RWPE1 (cell line): ENCODE measurements around the gene CTBP1.

ENCODE experiments used
- CTCF ChIA-PET: fragments of 350-600 bp; sonication (Branson Sonifier 250); formaldehyde crosslinking; extraction: SDS; loops from one replicate; lab custom pipeline; 2021; lab: Yijun Ruan, JAX
- POLR2A ChIA-PET: fragments of 400-600 bp; formaldehyde crosslinking; extraction: SDS; loops from one replicate; lab custom pipeline; 2020; ENCODE audit warnings: antibody characterized with exemption; ENCODE audit not compliant: low non-redundant PET; lab: Yijun Ruan, JAX
- DNase-seq: peaks from one replicate; pipeline ENCODE4 v3.0.0; 2012; ENCODE audit warnings: low spot score
- H3K27ac ChIP-seq: fragments of 450-650 bp; 2 replicates; pipeline ENCODE4 v1.5.1; 2017
- TF ChIP-seq, protein P1 (sequence below): fragments of 450-650 bp; conservative IDR thresholded peaks from 2 replicates; pipeline ENCODE4 v1.5.1; 2017; ENCODE audit warnings: low read depth, mild to moderate bottlenecking

CTBP1 gene

GRCh38 chr4:1271686-1272085 lies 22.8 kb upstream of the CTBP1 start:
- DNase-seq: no peak
- ChIA-PET POLR2A (no interaction called here), CTCF (no interaction called here)

GRCh38 chr4:1269209-1269608 lies 20.3 kb upstream of the CTBP1 start:
- TF ChIP-seq, protein P1, sequence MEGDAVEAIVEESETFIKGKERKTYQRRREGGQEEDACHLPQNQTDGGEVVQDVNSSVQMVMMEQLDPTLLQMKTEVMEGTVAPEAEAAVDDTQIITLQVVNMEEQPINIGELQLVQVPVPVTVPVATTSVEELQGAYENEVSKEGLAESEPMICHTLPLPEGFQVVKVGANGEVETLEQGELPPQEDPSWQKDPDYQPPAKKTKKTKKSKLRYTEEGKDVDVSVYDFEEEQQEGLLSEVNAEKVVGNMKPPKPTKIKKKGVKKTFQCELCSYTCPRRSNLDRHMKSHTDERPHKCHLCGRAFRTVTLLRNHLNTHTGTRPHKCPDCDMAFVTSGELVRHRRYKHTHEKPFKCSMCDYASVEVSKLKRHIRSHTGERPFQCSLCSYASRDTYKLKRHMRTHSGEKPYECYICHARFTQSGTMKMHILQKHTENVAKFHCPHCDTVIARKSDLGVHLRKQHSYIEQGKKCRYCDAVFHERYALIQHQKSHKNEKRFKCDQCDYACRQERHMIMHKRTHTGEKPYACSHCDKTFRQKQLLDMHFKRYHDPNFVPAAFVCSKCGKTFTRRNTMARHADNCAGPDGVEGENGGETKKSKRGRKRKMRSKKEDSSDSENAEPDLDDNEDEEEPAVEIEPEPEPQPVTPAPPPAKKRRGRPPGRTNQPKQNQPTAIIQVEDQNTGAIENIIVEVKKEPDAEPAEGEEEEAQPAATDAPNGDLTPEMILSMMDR: no peak
- ChIA-PET CTCF (no interaction called here), POLR2A (no interaction called here)
- no peak for DNase-seq
- H3K27ac ChIP-seq: no peak overlapping the region

More at GRCh38 chr4:1271686-1272085, 22.8 kb upstream of the CTBP1 start:
- no peak overlapping the region for H3K27ac ChIP-seq
- TF ChIP-seq, protein P1: no peak

DNA sequence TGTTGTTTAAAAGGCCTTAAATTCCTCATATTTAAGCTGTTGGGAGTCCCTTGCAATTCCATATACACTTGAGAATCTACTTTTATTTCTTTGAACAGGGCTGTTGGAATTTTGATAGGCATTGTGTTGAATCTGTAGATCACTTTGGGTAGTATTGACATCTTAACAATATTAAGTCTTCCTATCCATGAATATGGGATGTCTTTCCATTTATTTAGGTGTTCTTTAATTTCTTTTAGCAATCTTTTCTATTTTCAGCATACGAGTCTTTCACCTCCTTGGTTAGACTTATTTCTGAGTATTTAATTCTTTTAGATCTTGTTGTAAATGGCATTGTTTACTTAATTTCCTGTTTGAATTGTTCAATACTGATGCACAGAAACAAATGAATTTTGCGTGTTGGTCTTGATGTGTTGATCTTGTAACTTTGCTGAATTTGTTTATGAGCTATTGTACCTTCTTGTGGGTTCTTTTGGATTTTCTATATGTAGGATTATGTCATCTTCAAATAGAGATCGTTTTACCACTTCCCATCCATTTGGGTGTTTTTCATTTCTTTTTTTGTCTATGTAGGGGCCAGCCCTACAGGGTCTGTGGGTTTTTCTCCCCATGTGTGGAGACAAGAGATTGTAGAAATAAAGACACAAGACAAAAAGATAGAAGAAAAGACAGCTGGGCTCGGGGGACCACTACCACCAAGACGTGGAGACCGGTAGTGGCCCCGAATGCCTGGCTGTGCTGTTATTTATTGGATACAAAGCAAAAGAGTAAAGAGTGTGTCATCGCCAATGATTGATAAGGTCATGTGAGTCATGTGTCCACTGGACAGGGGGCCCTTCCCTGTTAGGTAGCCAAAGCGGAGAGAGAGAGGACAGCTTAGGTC lies 18.2 kb upstream of the CTBP1 start:
- POLR2A ChIA-PET: no interaction called here

DNA sequence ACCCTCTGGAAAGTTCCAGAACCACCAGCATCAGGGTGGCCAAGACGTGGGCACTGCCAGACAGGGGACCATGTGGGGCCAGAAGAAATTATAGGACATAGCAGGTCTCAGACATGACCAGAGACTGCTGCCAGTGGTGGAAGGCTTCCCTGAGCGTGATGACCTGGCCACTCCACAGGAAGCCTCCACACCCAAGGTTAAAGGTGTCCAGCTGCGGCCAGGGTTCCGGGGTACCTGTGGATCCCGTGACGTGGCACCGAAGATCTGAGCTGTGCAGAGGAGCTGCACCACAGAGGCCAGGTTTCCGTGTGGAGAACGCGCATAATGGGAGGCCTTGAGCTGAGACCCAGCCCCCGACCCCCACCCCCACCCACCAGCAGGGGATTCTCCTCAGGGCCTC lies 16.4 kb upstream of the CTBP1 start:
- no peak for DNase-seq
- TF ChIP-seq, protein P1: no peak
- no peak overlapping the region for H3K27ac ChIP-seq
- POLR2A ChIA-PET: no interaction called here
- CTCF ChIA-PET: no interaction called here

More for the DNA sequence above, 18.2 kb upstream of the CTBP1 start:
- no peak overlapping the region for H3K27ac ChIP-seq
- DNase-seq: no peak
- CTCF ChIA-PET: interaction anchor here (0.6 to 0.7 kb wide), 2 partner anchors 148 to 501 kb away, joined by 4 read pairs; no protein-coding TSS in a partner anchor
- TF ChIP-seq, protein P1: no peak

GRCh38 chr4:1264942-1265341 lies 16.0 kb upstream of the CTBP1 start:
- POLR2A ChIA-PET: no interaction called here
- TF ChIP-seq, protein P1: no peak
- CTCF ChIA-PET: no interaction called here
- no peak overlapping the region for H3K27ac ChIP-seq
- no peak for DNase-seq

GRCh38 chr4:1261107-1261928 lies 12.4 kb upstream of the CTBP1 start:
- TF ChIP-seq, protein P1: no peak
- ChIA-PET POLR2A (no interaction called here), CTCF (no interaction called here)
- DNase-seq: no peak
- H3K27ac ChIP-seq: no peak overlapping the region
